HepG2 (cell line): ENCODE results near the gene TULP4. TPM values are rescaled to one million over a fixed set of nuclear protein-coding genes. Genes with fewer than 3 reads are reported as not detected.

Experiments
- ATAC-seq: fragments of 200-7000 bp; cut with Tn5 transposase; 3 replicates; pipeline ENCODE4 v1.9.1; 2020; ENCODE audit warnings: mild to moderate bottlenecking, moderate library complexity
- BruUV-seq: library from RNA; stranded (reverse); fragments of 400-500 nt; replicated peaks from 2 replicates; lab custom pipeline; 2021; lab: Mats Ljungman, UMichigan
- CTCF ChIA-PET: fragments of 300-600 bp; formaldehyde crosslinking; extraction: SDS; loops from one replicate; lab custom pipeline; 2021; ENCODE audit warnings: low total read pairs, inconsistent platforms, low intra/inter-chr PET ratio; lab: Yijun Ruan, JAX
- POLR2A ChIA-PET: fragments of 350-600 bp; sonication (Branson Sonifier 250); formaldehyde crosslinking; loops from one replicate; lab custom pipeline; 2020; ENCODE audit warnings: antibody characterized with exemption, inconsistent platforms; lab: Yijun Ruan, JAX
- DNase-seq: peaks from one replicate; pipeline ENCODE4 v3.0.0-alpha.2; 2015; ENCODE audit warnings: low spot score
- FAIRE-seq: peaks from 3 replicates; lab custom pipeline; 2011; peaks lifted over from hg19 to GRCh38; lab: Jason Lieb, UNC
- H2AFZ ChIP-seq: one replicate; pipeline ENCODE4 v1.6.1; 2011; ENCODE audit warnings: low read length, inconsistent platforms
- H3K27ac ChIP-seq: fragments of 300-600 bp; 3 replicates; pipeline ENCODE4 v1.8.0; 2011; ENCODE audit warnings: mixed run types, mild to moderate bottlenecking, mixed read lengths, low read length, inconsistent platforms; ENCODE audit not compliant: insufficient read depth; ENCODE audit errors: extremely low read length
- H3K27me3 ChIP-seq, 2 experiments: fragments of 200-600 bp in 1 of 2; 2 replicates in 1 of 2; 3 replicates in 1 of 2; pipeline versions ENCODE4 v1.6.0 to v1.8.0; 2011; ENCODE audit warnings: low read length in 2 of 2, mild to moderate bottlenecking in 2 of 2, moderate library complexity in 2 of 2, inconsistent platforms in 1 of 2; ENCODE audit not compliant: insufficient read depth in 2 of 2, control insufficient read depth in 1 of 2
- H3K36me3 ChIP-seq, 2 experiments: fragments of 200-600 bp in 1 of 2; replicated peaks in 1 of 2; 2 replicates in 1 of 2; 3 replicates in 1 of 2; pipeline versions ENCODE4 v1.5.1 to v1.8.0; 2011; ENCODE audit warnings: low read length in 2 of 2, inconsistent platforms in 1 of 2; ENCODE audit not compliant: insufficient read depth in 2 of 2, control insufficient read depth in 1 of 2
- H3K4me1 ChIP-seq: 2 replicates; pipeline ENCODE4 v1.5.1; 2012; ENCODE audit warnings: low read length, inconsistent platforms; ENCODE audit not compliant: insufficient read depth
- H3K4me2 ChIP-seq: 2 replicates; pipeline ENCODE4 v1.6.0; 2011; ENCODE audit warnings: low read depth, low read length, inconsistent platforms
- H3K4me3 ChIP-seq, 3 experiments: fragments of 200-600 bp in 1 of 3; sonication (generic), shearing (Covaris generic) in 1 of 3; replicated peaks in 1 of 3; 2 replicates each; pipeline ENCODE4 v1.5.1; 2011 to 2016; ENCODE audit warnings: low read length in 3 of 3, inconsistent platforms in 2 of 3, low read depth in 2 of 3, mild to moderate bottlenecking in 2 of 3, control low read depth in 1 of 3, mixed read lengths in 1 of 3; ENCODE audit not compliant: insufficient read depth in 1 of 3
- H3K79me2 ChIP-seq: one replicate; pipeline ENCODE4 v1.6.1; 2011; ENCODE audit warnings: low read length, inconsistent platforms; ENCODE audit not compliant: insufficient read depth
- H3K9ac ChIP-seq: 2 replicates; pipeline ENCODE4 v1.6.0; 2011; ENCODE audit warnings: mild to moderate bottlenecking, low read depth, low read length, inconsistent platforms; ENCODE audit not compliant: insufficient read depth
- H3K9me3 ChIP-seq: 2 replicates; pipeline ENCODE4 v1.5.1; 2012; ENCODE audit warnings: mild to moderate bottlenecking, low read length
- H4K20me1 ChIP-seq: 2 replicates; pipeline ENCODE4 v1.6.0; 2011; ENCODE audit warnings: inconsistent platforms, mild to moderate bottlenecking, low read length, moderate library complexity; ENCODE audit not compliant: insufficient read depth
- AGO2 ChIP-seq: fragments of 200-400 bp; formaldehyde crosslinking; optimal IDR thresholded peaks from 2 replicates; pipeline ENCODE3; 2017; ENCODE audit warnings: mild to moderate bottlenecking, low read depth, low read length, moderate library complexity
- BRD4 ChIP-seq: sonication (generic); formaldehyde crosslinking; IDR thresholded peaks from 2 replicates; pipeline ENCODE4 v1.4.0; 2020; ENCODE audit warnings: missing genetic modification reagents
- LCORL ChIP-seq, 2 experiments: fragments of 450-650 bp in 1 of 2; sonication (generic) in 1 of 2; formaldehyde crosslinking in 1 of 2; IDR thresholded peaks; 2 replicates each; pipeline versions ENCODE4 v1.5.0 to v1.6.1; 2017 to 2020; ENCODE audit warnings: antibody characterized with exemption in 1 of 2, missing genetic modification reagents in 1 of 2
- SRY ChIP-seq: sonication (generic); formaldehyde crosslinking; IDR thresholded peaks from 2 replicates; pipeline ENCODE4 v1.8.0; 2022; ENCODE audit warnings: mild to moderate bottlenecking, missing genetic modification reagents
- YY1 ChIP-seq: IDR thresholded peaks from 2 replicates; pipeline ENCODE4 v1.6.1; 2011; ENCODE audit warnings: low read length, low read depth, moderate library complexity, mild to moderate bottlenecking; ENCODE audit not compliant: insufficient read depth, insufficient replicate concordance
- ZFY ChIP-seq: sonication (generic); formaldehyde crosslinking; IDR thresholded peaks from 2 replicates; pipeline ENCODE4 v1.4.0; 2020; ENCODE audit warnings: missing genetic modification reagents
- ZNF225 ChIP-seq: sonication (generic); formaldehyde crosslinking; IDR thresholded peaks from 2 replicates; pipeline ENCODE4 v1.4.0; 2020; ENCODE audit warnings: mild to moderate bottlenecking, missing genetic modification reagents
- ZNF776 ChIP-seq: sonication (generic); formaldehyde crosslinking; IDR thresholded peaks from 2 replicates; pipeline ENCODE4 v1.4.0; 2020; ENCODE audit warnings: mild to moderate bottlenecking, missing genetic modification reagents
- ZNF839 ChIP-seq: sonication (generic); formaldehyde crosslinking; IDR thresholded peaks from 2 replicates; pipeline ENCODE4 v1.4.0; 2020; ENCODE audit warnings: missing genetic modification reagents, mild to moderate bottlenecking, borderline replicate concordance
- WGBS: methylation state at CpG from one replicate; pipeline ENCODE4 v1.1.6; 2017; ENCODE audit warnings: low lambda C conversion rate; 5-methylcytosine and 5-hydroxymethylcytosine counted together
- in situ Hi-C: cut with HindIII; loops from 2 replicates; pipeline ENCODE4 v1.10.0; 2017; ENCODE audit warnings: low pct_unique_long_range_greater_than_20kb; ENCODE audit not compliant: extremely low pct_ligation_motif_present
- intact Hi-C: fragments of 100-400 bp; cut with micrococcal nuclease; formaldehyde crosslinking; loops from one replicate; pipeline ENCODE4 v1.10.0; 2022; ENCODE audit not compliant: unreplicated experiment
- polyA plus RNA-seq, 8 experiments: library from polyadenylated mRNA; depleted of rRNA in 3 of 8; stranded (reverse) in 7 of 8; unstranded in 1 of 8; fragments of >200 nt; fragmentation: Illumina TruSeq in 4 of 8; extraction: Trizol in 4 of 8; gene quantifications; 2 replicates each; pipeline versions ENCODE4 v1.2.1 to v1.2.3, GENCODE V29; 2011 to 2016; ENCODE audit warnings: low read depth in 4 of 8, missing spikeins in 1 of 8, mixed read lengths in 1 of 8; ENCODE audit not compliant: insufficient read depth in 1 of 8
- total RNA-seq, 5 experiments: library from RNA; depleted of rRNA; stranded (reverse); fragments of >200 nt; fragmentation: Illumina TruSeq; extraction: Trizol; gene quantifications; 2 replicates each; pipeline ENCODE4 v1.2.3, GENCODE V29; 2016; ENCODE audit warnings: low read depth in 1 of 5
- TF ChIP-seq, protein P1 (sequence below): sonication (generic); formaldehyde crosslinking; IDR thresholded peaks from 2 replicates; pipeline ENCODE4 v1.9.0; 2021; ENCODE audit warnings: missing genetic modification reagents, borderline replicate concordance
- TF ChIP-seq, protein P2 (sequence below): sonication (generic); formaldehyde crosslinking; IDR thresholded peaks from 2 replicates; pipeline ENCODE4 v1.9.0; 2022; ENCODE audit warnings: missing genetic modification reagents, mild to moderate bottlenecking, borderline replicate concordance
- TF ChIP-seq, protein P3 (sequence below): sonication (generic); formaldehyde crosslinking; IDR thresholded peaks from 2 replicates; pipeline ENCODE4 v1.8.0; 2023; ENCODE audit warnings: mild to moderate bottlenecking, missing genetic modification reagents
- TF ChIP-seq, protein P4 (sequence below): sonication (generic); formaldehyde crosslinking; IDR thresholded peaks from 2 replicates; pipeline ENCODE4 v1.5.0; 2020; ENCODE audit warnings: mild to moderate bottlenecking, missing genetic modification reagents

TULP4 gene
- total and polyA plus RNA-seq, 2 of the 13 experiments (the other 11 are each of a cell fraction or from before 2014, with no cell fraction given) = 21.1 to 122 TPM

GRCh38 chr6:158431560-158431959, 119.3 kb downstream of the TULP4 start:
- Histone ChIP-seq H3K27ac (no peak overlapping the region), H3K9ac (no peak overlapping the region), H3K27me3 (no peaks in the 10 kb centered on the region), H3K79me2 (no peaks in the 10 kb centered on the region), H3K36me3 (peaks cover 13 to 46% of the 10 kb centered on the region in 2 experiments), H3K9me3 (no peaks in the 10 kb centered on the region), H3K4me2 (no peak overlapping the region), H3K4me3 (no peak overlapping the region), H2AFZ (no peak overlapping the region), H3K4me1 (no peaks in the 10 kb centered on the region), H4K20me1 (no peaks in the 10 kb centered on the region)
- POLR2A ChIA-PET = interaction anchor here (0.6 kb wide), 1 partner anchor 9 kb away, joined by 4 read pairs; no protein-coding TSS in a partner anchor
- no TSS peak for BruUV-seq
- intact Hi-C loops = no loop called here
- 98% methylated on average over 13 of the region's 13 CpGs for WGBS
- CTCF ChIA-PET = no interaction called here
- DNase-seq = no peak
- in situ Hi-C loops = no loop called here
- ATAC-seq = no peak; the same call in 2 of the 3 replicates
- FAIRE-seq = no peak
- TF ChIP-seq, protein P1, sequence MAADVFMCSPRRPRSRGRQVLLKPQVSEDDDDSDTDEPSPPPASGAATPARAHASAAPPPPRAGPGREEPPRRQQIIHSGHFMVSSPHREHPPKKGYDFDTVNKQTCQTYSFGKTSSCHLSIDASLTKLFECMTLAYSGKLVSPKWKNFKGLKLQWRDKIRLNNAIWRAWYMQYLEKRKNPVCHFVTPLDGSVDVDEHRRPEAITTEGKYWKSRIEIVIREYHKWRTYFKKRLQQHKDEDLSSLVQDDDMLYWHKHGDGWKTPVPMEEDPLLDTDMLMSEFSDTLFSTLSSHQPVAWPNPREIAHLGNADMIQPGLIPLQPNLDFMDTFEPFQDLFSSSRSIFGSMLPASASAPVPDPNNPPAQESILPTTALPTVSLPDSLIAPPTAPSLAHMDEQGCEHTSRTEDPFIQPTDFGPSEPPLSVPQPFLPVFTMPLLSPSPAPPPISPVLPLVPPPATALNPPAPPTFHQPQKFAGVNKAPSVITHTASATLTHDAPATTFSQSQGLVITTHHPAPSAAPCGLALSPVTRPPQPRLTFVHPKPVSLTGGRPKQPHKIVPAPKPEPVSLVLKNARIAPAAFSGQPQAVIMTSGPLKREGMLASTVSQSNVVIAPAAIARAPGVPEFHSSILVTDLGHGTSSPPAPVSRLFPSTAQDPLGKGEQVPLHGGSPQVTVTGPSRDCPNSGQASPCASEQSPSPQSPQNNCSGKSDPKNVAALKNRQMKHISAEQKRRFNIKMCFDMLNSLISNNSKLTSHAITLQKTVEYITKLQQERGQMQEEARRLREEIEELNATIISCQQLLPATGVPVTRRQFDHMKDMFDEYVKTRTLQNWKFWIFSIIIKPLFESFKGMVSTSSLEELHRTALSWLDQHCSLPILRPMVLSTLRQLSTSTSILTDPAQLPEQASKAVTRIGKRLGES (CRISPR knock-in tag) = no peak
- 0 out of 2 replicates have a peak, but pooled peaks have one; percentile 3 for TF ChIP-seq BRD4
- TF ChIP-seq ZNF839 = no peak
- no peak for TF ChIP-seq LCORL (IDR thresholded peaks at IDR 0.05)
- no peak for TF ChIP-seq LCORL (CRISPR knock-in tag; IDR thresholded peaks at IDR 0.05)
- TF ChIP-seq, protein P2, sequence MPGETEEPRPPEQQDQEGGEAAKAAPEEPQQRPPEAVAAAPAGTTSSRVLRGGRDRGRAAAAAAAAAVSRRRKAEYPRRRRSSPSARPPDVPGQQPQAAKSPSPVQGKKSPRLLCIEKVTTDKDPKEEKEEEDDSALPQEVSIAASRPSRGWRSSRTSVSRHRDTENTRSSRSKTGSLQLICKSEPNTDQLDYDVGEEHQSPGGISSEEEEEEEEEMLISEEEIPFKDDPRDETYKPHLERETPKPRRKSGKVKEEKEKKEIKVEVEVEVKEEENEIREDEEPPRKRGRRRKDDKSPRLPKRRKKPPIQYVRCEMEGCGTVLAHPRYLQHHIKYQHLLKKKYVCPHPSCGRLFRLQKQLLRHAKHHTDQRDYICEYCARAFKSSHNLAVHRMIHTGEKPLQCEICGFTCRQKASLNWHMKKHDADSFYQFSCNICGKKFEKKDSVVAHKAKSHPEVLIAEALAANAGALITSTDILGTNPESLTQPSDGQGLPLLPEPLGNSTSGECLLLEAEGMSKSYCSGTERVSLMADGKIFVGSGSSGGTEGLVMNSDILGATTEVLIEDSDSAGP (CRISPR knock-in tag) = 0 out of 2 replicates have a peak, but pooled peaks have one; percentile 21
- TF ChIP-seq ZNF225 = 0 out of 2 replicates have a peak, but pooled peaks have one; percentile 37
- TF ChIP-seq YY1 = no peak
- TF ChIP-seq, protein P3, sequence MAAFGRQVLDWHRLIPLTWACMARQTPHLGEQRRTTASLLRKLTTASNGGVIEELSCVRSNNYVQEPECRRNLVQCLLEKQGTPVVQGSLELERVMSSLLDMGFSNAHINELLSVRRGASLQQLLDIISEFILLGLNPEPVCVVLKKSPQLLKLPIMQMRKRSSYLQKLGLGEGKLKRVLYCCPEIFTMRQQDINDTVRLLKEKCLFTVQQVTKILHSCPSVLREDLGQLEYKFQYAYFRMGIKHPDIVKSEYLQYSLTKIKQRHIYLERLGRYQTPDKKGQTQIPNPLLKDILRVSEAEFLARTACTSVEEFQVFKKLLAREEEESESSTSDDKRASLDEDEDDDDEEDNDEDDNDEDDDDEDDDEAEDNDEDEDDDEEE = no peak
- TF ChIP-seq ZNF776 (CRISPR knock-in tag) = no peak
- TF ChIP-seq ZFY (CRISPR knock-in tag) = no peak
- TF ChIP-seq, protein P4, sequence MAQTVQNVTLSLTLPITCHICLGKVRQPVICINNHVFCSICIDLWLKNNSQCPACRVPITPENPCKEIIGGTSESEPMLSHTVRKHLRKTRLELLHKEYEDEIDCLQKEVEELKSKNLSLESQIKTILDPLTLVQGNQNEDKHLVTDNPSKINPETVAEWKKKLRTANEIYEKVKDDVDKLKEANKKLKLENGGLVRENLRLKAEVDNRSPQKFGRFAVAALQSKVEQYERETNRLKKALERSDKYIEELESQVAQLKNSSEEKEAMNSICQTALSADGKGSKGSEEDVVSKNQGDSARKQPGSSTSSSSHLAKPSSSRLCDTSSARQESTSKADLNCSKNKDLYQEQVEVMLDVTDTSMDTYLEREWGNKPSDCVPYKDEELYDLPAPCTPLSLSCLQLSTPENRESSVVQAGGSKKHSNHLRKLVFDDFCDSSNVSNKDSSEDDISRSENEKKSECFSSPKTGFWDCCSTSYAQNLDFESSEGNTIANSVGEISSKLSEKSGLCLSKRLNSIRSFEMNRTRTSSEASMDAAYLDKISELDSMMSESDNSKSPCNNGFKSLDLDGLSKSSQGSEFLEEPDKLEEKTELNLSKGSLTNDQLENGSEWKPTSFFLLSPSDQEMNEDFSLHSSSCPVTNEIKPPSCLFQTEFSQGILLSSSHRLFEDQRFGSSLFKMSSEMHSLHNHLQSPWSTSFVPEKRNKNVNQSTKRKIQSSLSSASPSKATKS = no peak
- peak; percentile 19 for TF ChIP-seq AGO2
- TF ChIP-seq SRY (CRISPR knock-in tag) = no peak
